HEK293 (cell line): ENCODE results near the gene DEDD.

Source experiments
- HIC1 ChIP-seq: fragments of 450-650 bp; formaldehyde crosslinking; IDR thresholded peaks from 2 replicates; pipeline ENCODE4 v1.5.1; 2016; ENCODE audit warnings: missing biosample characterization, missing genetic modification characterization
- HOXC10 ChIP-seq: sonication (generic); formaldehyde crosslinking; IDR thresholded peaks from 2 replicates; pipeline ENCODE4 v1.8.1; 2023; ENCODE audit warnings: mild to moderate bottlenecking, missing genetic modification reagents
- KLF16 ChIP-seq: fragments of 450-650 bp; formaldehyde crosslinking; IDR thresholded peaks from 2 replicates; pipeline ENCODE4 v1.5.1; 2017; ENCODE audit warnings: missing biosample characterization, missing genetic modification characterization
- PBX3 ChIP-seq: sonication (generic); formaldehyde crosslinking; IDR thresholded peaks from 2 replicates; pipeline ENCODE4 v1.8.1; 2022; ENCODE audit warnings: mild to moderate bottlenecking, moderate library complexity, missing genetic modification reagents
- REST ChIP-seq: fragments of 450-650 bp; formaldehyde crosslinking; IDR thresholded peaks from 2 replicates; pipeline ENCODE4 v1.5.1; 2016; ENCODE audit warnings: missing biosample characterization, missing genetic modification characterization
- SCRT1 ChIP-seq: fragments of 450-650 bp; formaldehyde crosslinking; IDR thresholded peaks from 2 replicates; pipeline ENCODE4 v1.5.1; 2016; ENCODE audit warnings: missing biosample characterization, missing genetic modification characterization, borderline replicate concordance
- TRIM28 ChIP-seq: IDR thresholded peaks from 2 replicates; pipeline ENCODE4 v1.6.1; 2011; ENCODE audit warnings: low read length, control low read depth, borderline replicate concordance
- TSHZ1 ChIP-seq: fragments of 450-650 bp; formaldehyde crosslinking; IDR thresholded peaks from 2 replicates; pipeline ENCODE4 v1.5.1; 2016; ENCODE audit warnings: missing biosample characterization, missing genetic modification characterization, borderline replicate concordance
- YY1 ChIP-seq: fragments of 450-650 bp; formaldehyde crosslinking; IDR thresholded peaks from 2 replicates; pipeline ENCODE4 v1.5.1; 2018; ENCODE audit warnings: missing biosample characterization, missing genetic modification characterization
- ZBTB21 ChIP-seq: fragments of 450-650 bp; formaldehyde crosslinking; IDR thresholded peaks from 2 replicates; pipeline ENCODE4 v1.5.1; 2017; ENCODE audit warnings: missing biosample characterization, missing genetic modification characterization
- ZEB2 ChIP-seq: fragments of 450-650 bp; formaldehyde crosslinking; IDR thresholded peaks from 2 replicates; pipeline ENCODE4 v1.5.1; 2016; ENCODE audit warnings: missing biosample characterization, missing genetic modification characterization
- ZFP41 ChIP-seq: fragments of 450-650 bp; formaldehyde crosslinking; IDR thresholded peaks from 2 replicates; pipeline ENCODE4 v1.5.1; 2016; ENCODE audit warnings: missing biosample characterization, missing genetic modification characterization, borderline replicate concordance
- ZNF155 ChIP-seq: fragments of 450-650 bp; formaldehyde crosslinking; IDR thresholded peaks from 2 replicates; pipeline ENCODE4 v1.5.1; 2016; ENCODE audit warnings: missing biosample characterization, missing genetic modification characterization
- ZNF174 ChIP-seq: fragments of 450-650 bp; formaldehyde crosslinking; IDR thresholded peaks from 2 replicates; pipeline ENCODE4 v1.5.0; 2017; ENCODE audit warnings: missing biosample characterization, mild to moderate bottlenecking, missing genetic modification characterization
- ZNF18 ChIP-seq: fragments of 450-650 bp; formaldehyde crosslinking; IDR thresholded peaks from 2 replicates; pipeline ENCODE4 v1.5.1; 2016; ENCODE audit warnings: missing biosample characterization, missing genetic modification characterization
- ZNF202 ChIP-seq: fragments of 450-650 bp; formaldehyde crosslinking; IDR thresholded peaks from 2 replicates; pipeline ENCODE4 v1.5.1; 2016; ENCODE audit warnings: missing biosample characterization, missing genetic modification characterization, borderline replicate concordance
- ZNF280D ChIP-seq: fragments of 450-650 bp; formaldehyde crosslinking; IDR thresholded peaks from 2 replicates; pipeline ENCODE4 v1.5.1; 2016; ENCODE audit warnings: missing biosample characterization, missing genetic modification characterization
- ZNF292 ChIP-seq: fragments of 450-650 bp; formaldehyde crosslinking; IDR thresholded peaks from 2 replicates; pipeline ENCODE4 v1.5.1; 2016; ENCODE audit warnings: low read depth, missing biosample characterization, missing genetic modification characterization, borderline replicate concordance
- ZNF335 ChIP-seq: fragments of 450-650 bp; formaldehyde crosslinking; conservative IDR thresholded peaks from 2 replicates; pipeline ENCODE4 v1.5.1; 2016; ENCODE audit warnings: missing biosample characterization, missing genetic modification characterization
- ZNF549 ChIP-seq: fragments of 450-650 bp; IDR thresholded peaks from 2 replicates; pipeline ENCODE4 v1.5.1; 2018; ENCODE audit warnings: missing biosample characterization, missing genetic modification characterization, mild to moderate bottlenecking, inconsistent platforms, moderate library complexity
- ZNF624 ChIP-seq: fragments of 450-650 bp; formaldehyde crosslinking; IDR thresholded peaks from 2 replicates; pipeline ENCODE4 v1.5.1; 2017; ENCODE audit warnings: missing biosample characterization, missing genetic modification characterization
- ZNF626 ChIP-seq: fragments of 450-650 bp; sonication (Bioruptor Pico); formaldehyde crosslinking; IDR thresholded peaks from 2 replicates; pipeline ENCODE4 v1.5.1; 2018; ENCODE audit warnings: missing biosample characterization, missing genetic modification characterization, inconsistent platforms
- ZNF670 ChIP-seq: fragments of 450-650 bp; formaldehyde crosslinking; IDR thresholded peaks from 2 replicates; pipeline ENCODE4 v1.5.1; 2016; ENCODE audit warnings: missing biosample characterization, missing genetic modification characterization, low read depth
- ZNF747 ChIP-seq: fragments of 450-650 bp; formaldehyde crosslinking; IDR thresholded peaks from 2 replicates; pipeline ENCODE4 v1.5.1; 2016; ENCODE audit warnings: missing biosample characterization, missing genetic modification characterization
- ZXDB ChIP-seq: fragments of 450-650 bp; formaldehyde crosslinking; IDR thresholded peaks from 2 replicates; pipeline ENCODE4 v1.5.1; 2016; ENCODE audit warnings: missing biosample characterization, missing genetic modification characterization

DEDD gene

GRCh38 chr1:161133220-161133740 is 813 bp upstream of the DEDD start (continued):
- TF ChIP-seq ZNF280D (tag by site-specific recombination) (no peak), ZNF292 (tag by site-specific recombination) (no peak), SCRT1 (tag by site-specific recombination) (no peak), ZNF335 (tag by site-specific recombination) (peak; percentile 52), ZNF624 (no peak), ZNF549 (tag by site-specific recombination) (no peak), ZNF626 (tag by site-specific recombination) (no peak), ZEB2 (tag by site-specific recombination) (0 out of 2 replicates have a peak, but pooled peaks have one; percentile 1), KLF16 (0 out of 2 replicates have a peak, but pooled peaks have one; percentile 0), ZFP41 (tag by site-specific recombination) (no peak), ZXDB (tag by site-specific recombination) (no peak), ZNF202 (no peak), ZNF747 (tag by site-specific recombination) (no peak), YY1 (tag by site-specific recombination) (no peak), PBX3 (CRISPR knock-in tag) (no peak), ZBTB21 (no peak), ZNF670 (tag by site-specific recombination) (no peak), ZNF174 (no peak), TSHZ1 (tag by site-specific recombination) (no peak), ZNF18 (tag by site-specific recombination) (peak; percentile 91), TRIM28 (no peak), HIC1 (no peak), HOXC10 (no peak), REST (0 out of 2 replicates have a peak, but pooled peaks have one; percentile 1), ZNF155 (tag by site-specific recombination) (no peak)
